ENCODE results near the gene ZNF99.
"Not testable (repeated sequence)": the region's sequence is repeated elsewhere in the genome, so short reads cannot be mapped to it uniquely, and the experiment has no call there.

Gene ZNF99

GRCh38 chr19:22733691-22734090 lies 50.3 kb downstream of the ZNF99 start:
- Histone ChIP-seq H3K79me2 (no peaks in the 10 kb centered on the region), H3K4me3 (ENCODE audit: low read depth, low read length) (no peak overlapping the region), H3K36me3 (ENCODE audit: control insufficient read depth, insufficient read depth, low read length) (no peaks in the 10 kb centered on the region), H3K9me3 (ENCODE audit: control insufficient read depth, low read length) (no peaks in the 10 kb centered on the region), H3K9ac (no peak overlapping the region), H3K4me1 (no peaks in the 10 kb centered on the region), H3K27ac (no peak overlapping the region), H3K4me2 (ENCODE audit: low read length) (no peak overlapping the region), H3K27me3 (ENCODE audit: control insufficient read depth, insufficient read depth, low read length) (no peaks in the 10 kb centered on the region), H2AFZ (no peak overlapping the region)
- TF ChIP-seq CTCF (IDR thresholded peaks at IDR 0.05), result no peak

- not testable (repeated sequence) for H3K36me3 ChIP-seq (ENCODE audit: control insufficient read depth, insufficient read depth, low read length); H3K9ac ChIP-seq; H2AFZ ChIP-seq; H3K79me2 ChIP-seq; H3K27ac ChIP-seq; H3K4me3 ChIP-seq (ENCODE audit: low read depth, low read length); H3K4me2 ChIP-seq (ENCODE audit: low read length); H3K27me3 ChIP-seq (ENCODE audit: control insufficient read depth, insufficient read depth, low read length); H3K4me1 ChIP-seq; H3K9me3 ChIP-seq (ENCODE audit: control insufficient read depth, low read length)
These were observed 55.7 kb downstream of the ZNF99 start for GRCh38 chr19:22728214-22728613.

GRCh38 chr19:22721533-22721932 lies 62.4 kb downstream of the ZNF99 start:
- not testable (repeated sequence) for H3K4me3 ChIP-seq (ENCODE audit: low read depth, low read length); H3K9me3 ChIP-seq (ENCODE audit: control insufficient read depth, low read length); H2AFZ ChIP-seq; H3K9ac ChIP-seq; H3K79me2 ChIP-seq; H3K27me3 ChIP-seq (ENCODE audit: control insufficient read depth, insufficient read depth, low read length); H3K4me2 ChIP-seq (ENCODE audit: low read length); H3K36me3 ChIP-seq (ENCODE audit: control insufficient read depth, insufficient read depth, low read length); H3K27ac ChIP-seq; H3K4me1 ChIP-seq

DNA sequence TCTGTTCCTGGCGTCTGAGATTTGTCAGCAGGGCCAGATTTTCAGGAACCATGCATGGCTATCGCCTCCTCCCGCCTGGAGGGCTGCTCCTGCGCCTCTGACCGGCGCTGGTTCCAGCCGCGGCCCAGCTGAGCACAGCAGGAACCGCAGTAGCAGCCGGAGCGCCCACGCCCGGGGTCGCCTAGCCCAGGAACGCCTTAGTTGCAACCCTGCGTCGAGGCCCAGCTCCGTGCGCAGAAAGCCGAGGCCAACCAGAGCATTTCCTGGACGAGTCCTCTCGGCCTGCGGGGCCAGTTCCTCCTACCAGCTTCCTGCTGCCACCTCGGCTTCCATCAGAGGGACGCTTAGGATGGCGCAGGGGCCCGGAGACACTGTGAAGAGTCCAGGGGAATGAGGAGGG lies 75.0 kb downstream of the ZNF99 start:
- no peaks in the 10 kb centered on the region for H3K36me3 ChIP-seq (ENCODE audit: control insufficient read depth, insufficient read depth, low read length)
- no peak overlapping the region for H3K4me3 ChIP-seq (ENCODE audit: low read depth, low read length)
- no peak overlapping the region for H3K4me2 ChIP-seq (ENCODE audit: low read length)
- no peak for TF ChIP-seq CTCF (IDR thresholded peaks at IDR 0.05)
- no peaks in the 10 kb centered on the region for H3K9me3 ChIP-seq (ENCODE audit: control insufficient read depth, low read length)
- H3K27me3 ChIP-seq (ENCODE audit: control insufficient read depth, insufficient read depth, low read length), result no peaks in the 10 kb centered on the region
- H3K79me2 ChIP-seq, result no peaks in the 10 kb centered on the region
- no peaks in the 10 kb centered on the region for H3K4me1 ChIP-seq
- H3K9ac ChIP-seq, result no peak overlapping the region
- H2AFZ ChIP-seq, result no peak overlapping the region
- no peak overlapping the region for H3K27ac ChIP-seq

- H3K36me3 ChIP-seq (ENCODE audit: control insufficient read depth, insufficient read depth, low read length); H2AFZ ChIP-seq; H3K9ac ChIP-seq; H3K9me3 ChIP-seq (ENCODE audit: control insufficient read depth, low read length); H3K4me1 ChIP-seq; H3K79me2 ChIP-seq; H3K4me2 ChIP-seq (ENCODE audit: low read length); H3K4me3 ChIP-seq (ENCODE audit: low read depth, low read length); H3K27ac ChIP-seq; H3K27me3 ChIP-seq (ENCODE audit: control insufficient read depth, insufficient read depth, low read length): not testable (repeated sequence)
These were observed 80.9 kb downstream of the ZNF99 start for GRCh38 chr19:22703096-22703495.

- not testable (repeated sequence) for H3K9me3 ChIP-seq (ENCODE audit: control insufficient read depth, low read length)
These were observed 81.3 kb downstream of the ZNF99 start for GRCh38 chr19:22702661-22703060.

More at GRCh38 chr19:22702661-22703060, 81.3 kb downstream of the ZNF99 start:
- H3K27ac ChIP-seq; H3K9ac ChIP-seq; H3K79me2 ChIP-seq; H2AFZ ChIP-seq; H3K36me3 ChIP-seq (ENCODE audit: control insufficient read depth, insufficient read depth, low read length); H3K4me2 ChIP-seq (ENCODE audit: low read length); H3K27me3 ChIP-seq (ENCODE audit: control insufficient read depth, insufficient read depth, low read length); H3K4me3 ChIP-seq (ENCODE audit: low read depth, low read length); H3K4me1 ChIP-seq: not testable (repeated sequence)

Data from parathyroid adenoma (tissue), 2 donors.